Loucy (cell line): ENCODE data around the gene OR52B6.

Experiments
- H2AFZ ChIP-seq: fragments of 200-600 bp; sonication (generic); 2 replicates; pipeline ENCODE4 v1.6.0; 2016; ENCODE audit warnings: antibody characterized with exemption, mild to moderate bottlenecking, low read length, moderate library complexity
- H3F3A ChIP-seq: fragments of 200-600 bp; 2 replicates; pipeline ENCODE4 v1.6.0; 2016; ENCODE audit warnings: antibody characterized with exemption, low read depth, mild to moderate bottlenecking
- H3K27me3 ChIP-seq: fragments of 200-600 bp; sonication (generic); 2 replicates; pipeline ENCODE4 v1.6.1; 2014; ENCODE audit warnings: low read length, mild to moderate bottlenecking; ENCODE audit not compliant: insufficient read depth, poor library complexity, severe bottlenecking
- H3K36me3 ChIP-seq: fragments of 200-600 bp; sonication (generic); 2 replicates; pipeline ENCODE4 v1.6.1; 2016; ENCODE audit warnings: low read length; ENCODE audit not compliant: insufficient read depth
- H3K4me1 ChIP-seq: fragments of 200-600 bp; sonication (generic); 2 replicates; pipeline ENCODE4 v1.5.1; 2014; ENCODE audit warnings: low read length, mild to moderate bottlenecking; ENCODE audit not compliant: insufficient read depth, poor library complexity, severe bottlenecking
- H3K4me2 ChIP-seq: fragments of 200-600 bp; sonication (generic); 2 replicates; pipeline ENCODE4 v1.6.0; 2014; ENCODE audit warnings: antibody characterized with exemption, low read length, low read depth, mild to moderate bottlenecking; ENCODE audit not compliant: poor library complexity, severe bottlenecking
- H3K4me3 ChIP-seq: fragments of 200-600 bp; sonication (generic); 2 replicates; pipeline ENCODE4 v1.5.1; 2014; ENCODE audit warnings: low read length, mild to moderate bottlenecking, mixed read lengths; ENCODE audit not compliant: poor library complexity, severe bottlenecking
- H3K79me2 ChIP-seq: fragments of 200-600 bp; sonication (generic); 2 replicates; pipeline ENCODE4 v1.6.1; 2014; ENCODE audit warnings: low read length; ENCODE audit not compliant: insufficient read depth
- H3K9ac ChIP-seq: fragments of 200-600 bp; sonication (generic); 2 replicates; pipeline ENCODE4 v1.6.0; 2014; ENCODE audit warnings: mild to moderate bottlenecking, low read depth, low read length, moderate library complexity; ENCODE audit not compliant: poor library complexity, severe bottlenecking
- H3K9me2 ChIP-seq: fragments of 200-600 bp; sonication (generic); replicated peaks from 2 replicates; pipeline ENCODE4 v1.6.1; 2016; ENCODE audit warnings: low read depth, low read length, mixed read lengths
- H3K9me3 ChIP-seq: fragments of 200-600 bp; sonication (generic); 2 replicates; pipeline ENCODE4 v1.6.1; 2014; ENCODE audit warnings: mild to moderate bottlenecking, antibody characterized with exemption, low read length, low read depth; ENCODE audit not compliant: insufficient read depth
- H4K20me1 ChIP-seq: fragments of 200-600 bp; sonication (generic); 2 replicates; pipeline ENCODE4 v1.6.0; 2014; ENCODE audit warnings: antibody characterized with exemption, low read length, mild to moderate bottlenecking; ENCODE audit not compliant: insufficient read depth, poor library complexity, severe bottlenecking
- CTCF ChIP-seq: fragments of 200-600 bp; sonication (generic); conservative IDR thresholded peaks from 2 replicates; pipeline ENCODE4 v1.5.1; 2014; ENCODE audit warnings: mild to moderate bottlenecking, antibody characterized with exemption, low read length
- EZH2phosphoT487 ChIP-seq: fragments of 200-600 bp; IDR thresholded peaks from 2 replicates; pipeline ENCODE4 v1.6.1; 2018; ENCODE audit warnings: antibody characterized with exemption, mild to moderate bottlenecking, moderate library complexity, borderline replicate concordance

Gene OR52B6

GRCh38 chr11:5592615-5593014 lies 11.9 kb downstream of the OR52B6 start:
- Histone ChIP-seq H2AFZ (no peak overlapping the region), H4K20me1 (no peaks in the 10 kb centered on the region), H3K79me2 (no peaks in the 10 kb centered on the region), H3K9me2 (no peaks in the 10 kb centered on the region), H3K4me2 (no peak overlapping the region), H3F3A (no peaks in the 10 kb centered on the region), H3K4me1 (no peaks in the 10 kb centered on the region), H3K36me3 (no peaks in the 10 kb centered on the region), H3K4me3 (no peak overlapping the region), H3K9ac (no peak overlapping the region), H3K27me3 (no peaks in the 10 kb centered on the region), H3K9me3 (no peaks in the 10 kb centered on the region)
- no peak for TF ChIP-seq EZH2phosphoT487
- TF ChIP-seq CTCF: no peak

- Histone ChIP-seq H3K27me3 (no peaks in the 10 kb centered on the region), H3K4me2 (no peak overlapping the region), H3K4me3 (no peak overlapping the region), H3K36me3 (no peaks in the 10 kb centered on the region), H3K79me2 (no peaks in the 10 kb centered on the region), H4K20me1 (no peaks in the 10 kb centered on the region), H3K4me1 (no peaks in the 10 kb centered on the region), H3K9me2 (no peaks in the 10 kb centered on the region), H3F3A (no peaks in the 10 kb centered on the region), H3K9me3 (no peaks in the 10 kb centered on the region), H2AFZ (no peak overlapping the region), H3K9ac (no peak overlapping the region)
- TF ChIP-seq CTCF: no peak
Observed at GRCh38 chr11:5593146-5593545, 12.5 kb downstream of the OR52B6 start.

DNA sequence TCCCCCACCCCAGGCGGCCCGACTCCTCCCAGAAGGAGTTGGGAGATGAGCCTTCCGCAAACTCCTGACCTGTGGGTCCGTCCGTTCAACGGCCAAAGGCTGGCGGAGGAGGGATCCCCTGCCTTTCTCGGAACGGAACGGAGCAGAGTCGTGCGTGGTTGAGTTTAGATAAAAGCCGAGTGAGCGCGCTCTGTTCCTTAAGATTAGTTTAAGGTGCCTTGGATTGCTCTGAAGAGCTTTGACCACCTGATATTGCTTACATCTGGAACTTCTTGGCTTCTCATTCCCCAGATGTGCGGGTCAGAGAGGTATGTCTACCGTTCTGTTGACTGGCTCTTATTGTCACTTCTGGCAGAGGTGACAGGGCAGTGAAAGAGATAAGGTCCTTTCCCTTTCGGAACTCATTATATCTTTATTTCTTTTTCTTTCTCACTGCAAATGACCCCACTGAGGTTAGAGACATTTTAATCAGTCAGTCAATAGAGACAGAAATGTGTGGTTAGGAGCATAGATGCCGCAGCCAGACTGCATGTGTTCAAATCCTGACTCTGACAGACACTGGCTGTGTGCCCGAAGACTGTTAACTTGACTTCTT lies 16.0 kb downstream of the OR52B6 start, which contains the start of gene TRIM6:
TRIM6 (plus strand) TSS at position 31 of the 595 bp plus-strand sequence; CDS start at position 292, 261 bp downstream.
- Histone ChIP-seq H3K9me3 (no peaks in the 10 kb centered on the region), H2AFZ (no peak within 1 kb of the TSS), H4K20me1 (no peaks in the 10 kb centered on the region), H3K4me2 (no peak within 1 kb of the TSS), H3F3A (no peaks in the 10 kb centered on the region), H3K36me3 (no peaks in the 10 kb centered on the region), H3K9me2 (no peaks in the 10 kb centered on the region), H3K27me3 (no peaks in the 10 kb centered on the region), H3K4me3 (peak within 1 kb of the TSS; percentile 50), H3K79me2 (no peaks in the 10 kb centered on the region), H3K4me1 (no peaks in the 10 kb centered on the region), H3K9ac (no peak within 1 kb of the TSS)
- TF ChIP-seq CTCF: no peak
- no peak for TF ChIP-seq EZH2phosphoT487
